DMS114 treated with DMSO at 0.1 percent for 48 hours (cell line): Measurements from ENCODE around the gene SMARCB1.
"Not testable (repeated sequence)": the region's sequence is repeated elsewhere in the genome, so short reads cannot be mapped to it uniquely, and the experiment has no call there.

Experiments
- DNase-seq: peaks from one replicate; lab custom pipeline; 2025; ENCODE audit not compliant: unreplicated experiment; lab: John Stamatoyannopoulos, UW

SMARCB1 gene

GRCh38 chr22:23844739-23845202, 58.0 kb downstream of the SMARCB1 start:
- no peak for DNase-seq

- no peak for DNase-seq
Observed at GRCh38 chr22:23845265-23846080, 58.7 kb downstream of the SMARCB1 start.

DNA sequence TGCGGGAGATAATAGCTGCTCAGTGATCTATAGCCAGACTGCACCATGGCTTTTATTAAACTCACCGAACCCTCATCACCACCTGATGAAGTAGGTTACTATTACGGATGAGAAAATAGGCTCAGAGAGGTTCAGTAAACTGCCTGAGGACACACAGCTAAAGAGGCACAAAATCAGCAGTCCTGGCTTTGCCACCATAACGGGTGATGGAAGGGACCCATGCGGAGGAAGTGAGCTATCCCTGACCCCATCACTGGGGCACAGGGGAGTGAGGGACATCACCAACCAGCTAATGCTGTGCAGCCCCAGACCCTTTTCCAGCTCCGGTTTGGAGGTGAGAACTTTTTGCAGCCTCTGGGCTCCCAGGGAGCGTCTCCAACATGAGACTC, 59.3 kb downstream of the SMARCB1 start:
- no peak for DNase-seq

DNA sequence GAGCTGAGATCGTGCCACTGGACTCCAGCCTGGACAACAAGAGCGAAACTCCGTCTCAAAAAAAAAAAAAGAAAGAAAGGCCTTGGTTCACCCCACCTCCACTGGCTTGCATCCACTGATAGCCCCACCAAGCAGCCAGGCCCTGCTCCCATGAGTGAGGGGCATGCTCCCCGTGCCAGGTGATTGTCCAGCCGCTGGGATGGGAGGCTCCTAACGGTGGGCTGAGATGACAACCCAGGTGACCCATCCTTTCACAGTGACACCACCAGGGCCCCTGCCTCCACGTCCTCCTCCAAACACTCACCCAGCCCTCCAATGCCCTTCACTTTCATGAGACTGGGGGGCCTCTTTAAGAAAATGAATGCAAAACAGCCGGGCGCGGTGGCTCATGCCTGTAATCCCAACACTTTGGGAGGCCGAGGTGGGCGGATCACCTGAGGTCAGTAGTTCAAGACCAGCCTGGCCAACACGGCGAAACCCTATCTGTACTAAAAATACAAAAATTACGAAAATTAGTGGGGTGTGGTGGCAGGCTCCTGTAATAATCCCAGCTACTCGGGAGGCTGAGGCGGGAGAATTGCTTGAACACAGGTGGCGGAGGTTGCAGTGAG, 60.6 kb downstream of the SMARCB1 start:
- DNase-seq, result no peak

DNA sequence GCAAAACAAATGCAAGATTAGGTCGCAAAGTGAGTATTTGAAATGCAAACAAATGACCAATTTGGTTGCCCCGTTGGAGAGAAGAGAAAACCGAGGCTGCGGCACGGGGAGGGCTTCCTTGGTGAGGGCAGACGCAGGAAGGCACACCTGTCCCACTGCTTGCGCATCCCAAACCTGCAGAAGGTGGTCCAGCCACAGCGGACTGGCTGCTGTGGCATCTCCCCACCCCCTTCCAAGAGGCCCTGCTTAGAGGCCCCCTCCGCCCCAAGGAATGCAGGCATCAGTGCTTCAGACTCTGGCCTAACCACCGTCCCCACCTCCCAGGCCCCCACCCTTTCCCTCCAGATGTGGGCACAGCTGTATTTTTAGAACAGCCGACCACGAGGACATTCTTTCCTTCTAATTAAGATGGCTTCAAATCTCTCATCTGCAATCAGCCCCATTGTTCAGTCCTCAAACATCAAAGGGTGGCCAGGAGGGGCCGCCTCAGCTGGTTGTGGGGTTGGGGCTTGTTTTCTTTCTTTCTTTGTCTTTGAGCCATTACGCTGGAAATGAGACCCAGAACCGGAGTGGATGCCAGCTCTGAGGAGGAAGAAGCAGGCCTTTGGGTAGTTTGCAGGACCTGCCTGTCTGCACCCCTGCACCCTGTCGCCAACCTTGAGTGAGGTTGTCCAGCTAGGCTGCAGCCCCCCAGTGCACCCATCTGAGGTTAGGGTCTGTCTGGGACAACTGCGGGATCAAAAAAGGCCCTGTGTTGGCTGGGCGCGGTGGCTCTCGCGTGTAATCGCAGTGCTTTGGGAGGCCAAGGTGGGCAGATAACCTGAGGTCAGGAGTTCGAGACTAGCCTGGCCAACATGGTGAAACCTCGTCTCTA, 61.5 kb downstream of the SMARCB1 start:
- no peak for DNase-seq

GRCh38 chr22:23849009-23850006, 62.5 kb downstream of the SMARCB1 start:
- peak; percentile 59 for DNase-seq

DNA sequence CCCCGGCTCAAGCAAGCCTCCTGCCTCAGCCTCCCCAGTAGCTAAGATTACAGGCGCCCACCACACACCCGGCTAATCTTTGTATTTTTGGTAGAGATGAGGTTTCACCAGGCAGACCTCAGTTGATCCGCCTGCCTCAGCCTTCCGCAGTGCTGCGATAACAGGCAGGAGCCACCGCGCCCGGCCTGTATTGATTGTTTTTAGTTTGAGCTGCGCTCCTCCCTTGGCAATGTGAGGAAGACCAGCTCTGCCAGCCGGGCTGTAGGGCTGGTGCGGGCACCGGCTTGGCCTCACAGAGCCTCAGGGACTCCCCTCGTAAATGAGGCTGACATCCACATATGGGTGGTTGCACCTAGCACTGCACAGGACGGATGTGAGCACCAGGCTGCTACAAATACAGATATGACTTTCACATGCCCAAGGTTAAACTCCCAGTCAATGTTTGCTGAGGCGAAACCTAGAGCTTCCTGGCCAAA, 63.4 kb downstream of the SMARCB1 start:
- DNase-seq, result no peak

DNA sequence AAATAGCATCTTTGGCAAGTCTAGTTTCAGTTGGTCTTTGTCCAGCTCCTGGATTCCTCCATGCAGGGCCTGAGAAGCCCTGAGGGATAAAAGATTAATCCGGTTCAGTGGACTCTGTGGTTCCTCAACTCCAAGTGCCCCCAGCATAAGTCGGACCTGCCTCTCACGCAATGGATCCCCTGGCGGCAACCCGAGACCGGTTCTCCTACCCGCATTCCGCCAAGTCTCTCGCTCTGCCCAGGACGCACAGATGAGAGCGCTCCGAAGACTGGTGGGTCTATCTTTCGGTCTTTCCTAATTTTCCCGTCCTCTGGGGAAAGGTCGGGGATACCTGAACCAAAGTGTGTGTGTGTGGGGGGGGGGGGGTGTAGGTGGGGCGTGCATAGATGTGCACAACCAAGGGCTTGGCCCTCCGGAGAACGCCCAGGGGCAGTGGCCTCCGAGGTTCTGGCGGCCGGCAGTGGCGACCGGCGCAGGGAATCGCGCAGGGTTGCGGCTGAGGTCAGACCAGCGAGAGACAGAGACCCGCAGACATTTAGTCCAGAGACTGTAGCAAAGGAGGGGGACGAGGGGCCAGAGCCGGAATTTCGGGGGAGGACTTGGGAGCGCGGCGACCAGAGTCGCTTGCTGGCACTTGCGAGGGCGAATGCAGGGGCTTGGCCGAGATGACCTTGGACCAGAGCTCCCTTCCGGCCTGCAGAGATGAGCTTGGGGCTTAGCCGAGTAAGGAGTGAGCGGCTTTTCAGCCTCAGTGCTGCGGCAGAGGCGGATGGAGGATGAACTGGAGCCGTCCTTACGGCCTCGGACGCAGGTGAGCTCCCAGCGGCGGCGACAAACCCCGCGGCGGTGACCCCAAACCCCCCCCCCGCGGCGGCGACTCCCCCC, 70.2 kb downstream of the SMARCB1 start:
- peak; percentile 20 for DNase-seq

GRCh38 chr22:23857606-23858483, 71.1 kb downstream of the SMARCB1 start, which contains the start of gene SLC2A11:
SLC2A11 (plus strand) TSS chr22:23857875; CDS start chr22:23858000, 125 bp downstream.
- peak; percentile 94 for DNase-seq

- DNase-seq, result no peak
Observed at GRCh38 chr22:23858484-23858815, 71.7 kb downstream of the SMARCB1 start.

- DNase-seq, result no peak
Observed at GRCh38 chr22:23859201-23859600, 72.4 kb downstream of the SMARCB1 start.

DNA sequence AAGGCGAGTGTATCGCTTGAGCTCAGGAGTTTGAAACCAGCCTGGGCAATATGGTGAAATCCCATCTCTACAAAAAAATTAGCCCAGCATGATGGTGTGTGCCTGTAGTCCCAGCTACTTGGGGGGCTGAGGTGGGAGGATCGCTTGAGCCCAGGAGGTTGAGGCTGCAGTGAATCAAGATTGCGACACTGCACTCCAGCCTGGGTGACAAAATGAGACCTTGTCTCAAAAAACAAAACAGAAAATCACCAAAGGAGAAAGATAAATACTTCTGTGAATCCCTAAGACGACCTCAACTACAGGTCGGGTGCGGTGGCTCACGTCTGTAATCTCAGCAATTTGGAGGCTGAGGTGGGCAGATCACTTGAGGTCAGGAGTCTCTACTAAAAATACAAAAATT, 73.4 kb downstream of the SMARCB1 start:
- not testable (repeated sequence) for DNase-seq

GRCh38 chr22:23862103-23862502, 75.3 kb downstream of the SMARCB1 start:
- peak; percentile 33 for DNase-seq

DNA sequence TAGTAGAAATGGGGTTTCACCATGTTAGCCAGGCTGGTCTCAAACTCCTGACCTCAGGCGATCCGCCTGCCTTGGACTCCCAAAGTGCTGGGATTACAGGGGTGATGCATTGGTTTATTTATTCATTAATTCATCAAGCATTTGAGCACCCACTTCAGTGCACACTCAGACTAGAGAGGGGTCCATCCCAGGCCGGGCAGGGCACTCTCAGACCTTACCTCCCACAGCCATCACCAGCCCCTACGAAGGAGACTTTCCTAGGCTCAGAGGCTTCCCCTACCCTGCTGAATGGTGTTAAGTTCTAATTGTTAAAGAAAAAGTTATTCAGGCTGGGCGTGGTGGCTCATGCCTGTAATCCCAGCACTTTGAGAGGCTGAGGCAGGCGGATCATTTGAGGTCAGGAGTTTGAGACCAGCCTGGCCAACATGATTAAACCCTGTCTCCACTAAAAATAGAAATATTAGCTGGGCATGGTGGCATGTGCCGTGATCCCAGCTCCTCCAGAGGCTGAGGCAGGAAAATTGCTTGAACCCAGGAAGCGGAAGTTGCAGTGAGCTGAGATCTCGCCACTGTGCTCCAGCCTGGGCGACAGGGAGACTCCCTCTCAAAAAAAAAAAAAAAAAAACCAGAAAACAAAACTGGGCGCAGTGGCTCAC, 77.9 kb downstream of the SMARCB1 start:
- DNase-seq, result not testable (repeated sequence)

GRCh38 chr22:23868580-23868979, 81.8 kb downstream of the SMARCB1 start:
- no peak for DNase-seq

DNA sequence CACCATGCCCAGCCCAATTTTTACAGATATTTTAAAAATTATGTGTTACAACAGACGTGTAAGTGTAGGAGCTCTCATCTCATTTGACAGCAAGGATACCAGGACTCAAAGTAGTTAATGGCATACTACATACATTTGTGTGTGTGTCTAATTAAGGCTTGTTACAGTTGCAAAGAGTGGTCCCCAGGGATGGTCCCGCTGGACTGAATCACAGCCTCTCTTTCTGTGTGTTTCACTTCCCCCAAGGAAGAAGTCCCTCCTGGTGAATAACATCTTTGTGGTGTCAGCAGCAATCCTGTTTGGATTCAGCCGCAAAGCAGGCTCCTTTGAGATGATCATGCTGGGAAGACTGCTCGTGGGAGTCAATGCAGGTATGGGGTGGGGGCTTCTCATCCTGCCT, 88.1 kb downstream of the SMARCB1 start:
- no peak for DNase-seq

GRCh38 chr22:23875801-23876200, 89.0 kb downstream of the SMARCB1 start:
- DNase-seq, result no peak

GRCh38 chr22:23877566-23877965, 90.8 kb downstream of the SMARCB1 start:
- no peak for DNase-seq
